ENCODE results near the gene FOXK2. TPM values are rescaled to one million over a fixed set of nuclear protein-coding genes. Genes with fewer than 3 reads are reported as not detected.

The FOXK2 gene
- total RNA-seq, 1 donor from 2014 or later, result 42.5 TPM

DNA sequence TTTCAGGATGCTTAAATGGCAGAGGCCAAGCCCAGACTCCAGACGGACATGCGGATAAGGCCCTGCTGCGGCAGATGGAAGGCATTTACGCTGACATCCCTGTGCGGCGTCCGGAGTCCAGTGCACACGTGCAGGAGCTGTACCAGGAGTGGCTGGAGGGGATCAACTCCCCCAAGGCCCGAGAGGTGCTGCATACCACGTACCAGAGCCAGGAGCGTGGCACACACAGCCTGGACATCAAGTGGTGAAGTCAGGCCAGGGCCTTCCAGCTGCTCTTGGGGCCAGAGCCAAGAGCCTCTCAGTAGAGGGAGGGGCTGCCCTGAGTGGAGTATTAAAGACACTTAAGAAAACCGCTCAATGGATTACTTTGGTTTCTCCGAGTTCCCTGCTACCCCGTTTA is 31.6 kb upstream of the FOXK2 start:
- Histone ChIP-seq H3K4me3 (ENCODE audit: low read depth, low read length) (no peak overlapping the region), H3K27me3 (ENCODE audit: control insufficient read depth, insufficient read depth, low read length) (no peaks in the 10 kb centered on the region), H3K36me3 (ENCODE audit: control insufficient read depth, insufficient read depth, low read length) (no peaks in the 10 kb centered on the region)
- no peak for DNase-seq (ENCODE audit: low read depth)
- TF ChIP-seq CTCF (IDR thresholded peaks at IDR 0.05; ENCODE audit: insufficient read depth, low read length, poor library complexity, severe bottlenecking), result no peak

DNA sequence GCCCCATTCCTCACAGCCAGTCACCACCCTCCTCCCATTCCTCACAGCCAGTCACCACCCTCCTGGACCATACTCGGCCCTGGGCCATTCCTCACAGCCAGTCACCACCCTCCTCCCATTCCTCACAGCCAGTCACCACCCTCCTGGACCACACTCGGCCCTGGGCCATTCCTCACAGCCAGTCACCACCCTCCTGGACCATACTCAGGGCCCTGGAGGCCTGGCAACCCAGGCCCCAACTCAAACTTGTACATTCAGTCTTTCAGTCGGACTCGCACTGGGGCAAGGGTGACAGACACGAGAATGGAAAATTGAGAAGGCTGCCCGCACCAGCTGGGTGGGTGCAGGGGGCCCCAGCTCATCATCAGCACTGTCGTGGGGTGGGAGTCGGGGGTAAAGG is 30.4 kb upstream of the FOXK2 start:
- H3K27me3 ChIP-seq (ENCODE audit: control insufficient read depth, insufficient read depth, low read length), result no peaks in the 10 kb centered on the region
- H3K4me3 ChIP-seq (ENCODE audit: low read depth, low read length), result no peak overlapping the region
- TF ChIP-seq CTCF (IDR thresholded peaks at IDR 0.05; ENCODE audit: insufficient read depth, low read length, poor library complexity, severe bottlenecking), result no peak
- no peak for DNase-seq (ENCODE audit: low read depth)
- H3K36me3 ChIP-seq (ENCODE audit: control insufficient read depth, insufficient read depth, low read length), result no peaks in the 10 kb centered on the region

DNA sequence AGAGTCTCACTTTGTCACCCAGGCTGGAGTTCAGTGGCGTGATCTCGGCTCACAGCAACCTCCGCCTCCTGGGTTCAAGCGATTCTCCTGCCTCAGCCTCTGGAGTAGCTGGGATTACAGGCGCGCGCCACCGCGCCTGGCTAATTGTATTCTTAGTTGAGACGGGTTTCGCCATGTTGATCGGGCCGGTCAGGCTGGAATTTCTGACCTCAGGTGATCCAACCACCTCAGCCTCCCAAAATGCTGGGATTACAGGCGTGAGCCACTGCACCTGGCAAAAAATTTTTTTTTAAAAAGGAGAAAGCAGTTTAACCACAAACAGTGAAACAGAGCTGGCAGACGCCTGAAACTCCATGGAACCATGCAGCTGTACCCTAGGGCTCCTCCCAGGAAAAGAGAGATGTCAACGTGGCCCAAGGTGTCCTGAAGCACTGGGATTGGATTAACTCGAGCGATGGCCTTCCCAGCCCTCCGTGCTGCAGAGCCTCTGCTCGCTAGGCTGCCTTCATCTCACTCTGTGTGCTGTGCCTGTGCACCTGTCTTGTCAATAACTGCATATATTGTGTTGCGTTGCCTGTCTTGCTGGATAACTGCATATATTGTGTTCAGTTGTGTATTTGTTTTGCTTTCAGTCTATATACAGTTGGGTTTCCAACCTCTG is 29.6 kb upstream of the FOXK2 start:
- TF ChIP-seq CTCF (IDR thresholded peaks at IDR 0.05; ENCODE audit: insufficient read depth, low read length, poor library complexity, severe bottlenecking), result no peak

GRCh38 chr17:82490512-82491195 is 28.9 kb upstream of the FOXK2 start:
- no peak overlapping the region for H3K4me3 ChIP-seq (ENCODE audit: low read depth, low read length)
- no peaks in the 10 kb centered on the region for H3K27me3 ChIP-seq (ENCODE audit: control insufficient read depth, insufficient read depth, low read length)
- no peak for TF ChIP-seq CTCF (IDR thresholded peaks at IDR 0.05; ENCODE audit: insufficient read depth, low read length, poor library complexity, severe bottlenecking)
- no peaks in the 10 kb centered on the region for H3K36me3 ChIP-seq (ENCODE audit: control insufficient read depth, insufficient read depth, low read length)
- no peak for DNase-seq (ENCODE audit: low read depth)

More for the DNA sequence above, 29.6 kb upstream of the FOXK2 start:
- DNase-seq (ENCODE audit: low read depth), result no peak
- H3K4me3 ChIP-seq (ENCODE audit: low read depth, low read length), result no peak overlapping the region
- no peaks in the 10 kb centered on the region for H3K27me3 ChIP-seq (ENCODE audit: control insufficient read depth, insufficient read depth, low read length)
- no peaks in the 10 kb centered on the region for H3K36me3 ChIP-seq (ENCODE audit: control insufficient read depth, insufficient read depth, low read length)

GRCh38 chr17:82491196-82491530 is 28.4 kb upstream of the FOXK2 start:
- DNase-seq (ENCODE audit: low read depth), result no peak
- H3K27me3 ChIP-seq (ENCODE audit: control insufficient read depth, insufficient read depth, low read length), result no peaks in the 10 kb centered on the region
- TF ChIP-seq CTCF (IDR thresholded peaks at IDR 0.05; ENCODE audit: insufficient read depth, low read length, poor library complexity, severe bottlenecking), result no peak
- no peak overlapping the region for H3K4me3 ChIP-seq (ENCODE audit: low read depth, low read length)
- no peaks in the 10 kb centered on the region for H3K36me3 ChIP-seq (ENCODE audit: control insufficient read depth, insufficient read depth, low read length)

DNA sequence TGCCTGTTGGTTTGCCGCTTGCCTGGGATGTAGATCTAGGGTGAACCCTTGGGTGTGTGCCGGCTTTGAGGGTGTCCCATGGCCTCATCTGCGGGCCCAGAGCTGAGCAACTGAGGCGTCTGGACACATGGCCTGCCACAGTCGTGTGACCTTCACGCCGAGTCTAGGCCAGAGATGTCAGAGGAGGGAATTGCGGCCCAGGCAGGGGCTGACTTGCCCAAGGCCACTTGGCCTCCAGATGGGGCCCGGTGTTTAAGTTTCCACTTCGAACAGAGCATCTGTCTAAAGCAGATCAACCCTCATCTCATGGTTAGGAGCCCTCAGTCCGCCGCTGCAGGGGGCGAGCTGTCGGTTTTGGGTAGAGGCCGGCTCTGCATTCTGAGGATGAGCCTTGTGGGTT is 28.0 kb upstream of the FOXK2 start:
- no peak overlapping the region for H3K4me3 ChIP-seq (ENCODE audit: low read depth, low read length)
- no peak for TF ChIP-seq CTCF (IDR thresholded peaks at IDR 0.05; ENCODE audit: insufficient read depth, low read length, poor library complexity, severe bottlenecking)
- H3K36me3 ChIP-seq (ENCODE audit: control insufficient read depth, insufficient read depth, low read length), result no peaks in the 10 kb centered on the region
- DNase-seq (ENCODE audit: low read depth), result no peak
- no peaks in the 10 kb centered on the region for H3K27me3 ChIP-seq (ENCODE audit: control insufficient read depth, insufficient read depth, low read length)

Measured in kidney epithelial cell (primary cell).